ENCODE results near the gene ZNRF1.
A peak's percentile ranks its signal among the peaks of the same experiment; 100 is the strongest.

DNA sequence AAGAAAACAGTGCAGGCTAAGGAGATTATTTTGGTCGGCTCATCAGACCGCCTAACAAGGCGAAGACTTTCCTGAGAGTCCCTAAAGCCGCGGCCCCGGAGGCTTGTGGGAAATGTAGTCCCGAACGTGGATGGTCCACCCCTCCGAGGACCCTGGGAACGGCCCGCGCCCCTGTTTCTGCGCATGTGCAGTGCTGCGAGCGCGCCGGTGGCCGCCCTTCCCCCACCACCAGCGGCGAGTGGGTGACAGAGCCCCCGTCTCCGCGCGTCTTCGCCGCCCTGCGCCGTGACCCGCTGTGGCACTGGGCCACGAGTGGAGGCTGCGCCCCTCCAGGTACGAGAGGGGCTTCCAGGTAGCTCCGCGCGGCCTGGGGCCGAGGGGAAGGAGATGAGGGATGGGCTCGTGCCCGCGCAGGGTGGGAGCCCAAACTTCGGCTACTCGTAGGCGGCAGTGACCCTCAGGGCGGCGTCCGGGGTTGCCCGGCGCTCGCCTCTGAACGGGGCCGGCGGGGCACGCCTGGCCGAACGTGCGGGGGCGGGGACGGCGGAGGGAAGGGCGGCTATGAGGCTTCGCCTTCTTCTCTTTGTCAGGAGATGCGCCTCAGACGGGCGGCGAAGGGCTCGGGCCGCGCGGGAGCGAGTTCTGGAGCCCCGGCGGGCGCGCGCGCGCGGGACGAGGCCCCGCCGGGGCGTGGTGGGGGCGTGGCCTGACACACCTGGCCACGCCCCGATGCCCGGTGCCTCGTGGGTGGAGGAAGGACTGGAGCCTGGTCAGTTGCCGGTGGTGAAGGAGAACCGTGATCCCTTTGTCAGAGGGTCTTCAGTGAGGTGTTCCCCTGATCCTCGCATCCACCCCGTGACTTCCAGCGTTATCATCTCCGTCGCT lies 149.7 kb downstream of the ZNRF1 start, which contains the start of gene ZFP1:
- TF ChIP-seq POLR2A (IDR thresholded peaks at IDR 0.05), result peak; percentile 65
- TF ChIP-seq, protein P1, sequence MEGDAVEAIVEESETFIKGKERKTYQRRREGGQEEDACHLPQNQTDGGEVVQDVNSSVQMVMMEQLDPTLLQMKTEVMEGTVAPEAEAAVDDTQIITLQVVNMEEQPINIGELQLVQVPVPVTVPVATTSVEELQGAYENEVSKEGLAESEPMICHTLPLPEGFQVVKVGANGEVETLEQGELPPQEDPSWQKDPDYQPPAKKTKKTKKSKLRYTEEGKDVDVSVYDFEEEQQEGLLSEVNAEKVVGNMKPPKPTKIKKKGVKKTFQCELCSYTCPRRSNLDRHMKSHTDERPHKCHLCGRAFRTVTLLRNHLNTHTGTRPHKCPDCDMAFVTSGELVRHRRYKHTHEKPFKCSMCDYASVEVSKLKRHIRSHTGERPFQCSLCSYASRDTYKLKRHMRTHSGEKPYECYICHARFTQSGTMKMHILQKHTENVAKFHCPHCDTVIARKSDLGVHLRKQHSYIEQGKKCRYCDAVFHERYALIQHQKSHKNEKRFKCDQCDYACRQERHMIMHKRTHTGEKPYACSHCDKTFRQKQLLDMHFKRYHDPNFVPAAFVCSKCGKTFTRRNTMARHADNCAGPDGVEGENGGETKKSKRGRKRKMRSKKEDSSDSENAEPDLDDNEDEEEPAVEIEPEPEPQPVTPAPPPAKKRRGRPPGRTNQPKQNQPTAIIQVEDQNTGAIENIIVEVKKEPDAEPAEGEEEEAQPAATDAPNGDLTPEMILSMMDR (IDR thresholded peaks at IDR 0.05), result no peak
